ENCODE results near the gene RAB9B. TPM values are rescaled to one million over a fixed set of nuclear protein-coding genes. Genes with fewer than 3 reads are reported as not detected.

RAB9B gene
- total RNA-seq, 1 experiment from 2014 or later: 0.22 TPM

DNA sequence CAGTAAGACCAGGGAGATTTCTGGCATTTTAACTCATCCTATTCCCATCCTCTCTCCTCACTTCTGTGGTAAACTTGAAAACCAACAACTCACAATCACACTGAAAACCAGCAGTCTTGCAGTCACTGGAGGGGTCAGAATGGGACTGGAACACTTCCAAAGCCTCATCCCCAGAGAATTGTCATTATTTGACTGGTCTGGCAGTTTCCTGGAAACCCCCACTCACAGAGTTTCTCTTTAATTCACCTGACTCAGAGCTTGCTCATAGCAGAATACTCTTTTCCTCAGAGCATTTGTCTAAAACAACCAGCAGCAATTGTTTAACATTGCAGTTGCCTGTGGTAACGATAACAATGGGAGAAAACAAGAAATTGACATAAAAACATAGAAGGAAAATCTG, 7.3 kb upstream of the RAB9B start:
- H3K9me3 Mint-ChIP-seq: no peaks in the 10 kb centered on the region
- ChIA-PET POLR2A (no interaction called here), CTCF (no interaction called here)
- no peak for DNase-seq (ENCODE audit: low spot score)
- H3K27me3 Mint-ChIP-seq (ENCODE audit: low read depth): peaks cover 47% of the 10 kb centered on the region
- TF ChIP-seq, protein P1, sequence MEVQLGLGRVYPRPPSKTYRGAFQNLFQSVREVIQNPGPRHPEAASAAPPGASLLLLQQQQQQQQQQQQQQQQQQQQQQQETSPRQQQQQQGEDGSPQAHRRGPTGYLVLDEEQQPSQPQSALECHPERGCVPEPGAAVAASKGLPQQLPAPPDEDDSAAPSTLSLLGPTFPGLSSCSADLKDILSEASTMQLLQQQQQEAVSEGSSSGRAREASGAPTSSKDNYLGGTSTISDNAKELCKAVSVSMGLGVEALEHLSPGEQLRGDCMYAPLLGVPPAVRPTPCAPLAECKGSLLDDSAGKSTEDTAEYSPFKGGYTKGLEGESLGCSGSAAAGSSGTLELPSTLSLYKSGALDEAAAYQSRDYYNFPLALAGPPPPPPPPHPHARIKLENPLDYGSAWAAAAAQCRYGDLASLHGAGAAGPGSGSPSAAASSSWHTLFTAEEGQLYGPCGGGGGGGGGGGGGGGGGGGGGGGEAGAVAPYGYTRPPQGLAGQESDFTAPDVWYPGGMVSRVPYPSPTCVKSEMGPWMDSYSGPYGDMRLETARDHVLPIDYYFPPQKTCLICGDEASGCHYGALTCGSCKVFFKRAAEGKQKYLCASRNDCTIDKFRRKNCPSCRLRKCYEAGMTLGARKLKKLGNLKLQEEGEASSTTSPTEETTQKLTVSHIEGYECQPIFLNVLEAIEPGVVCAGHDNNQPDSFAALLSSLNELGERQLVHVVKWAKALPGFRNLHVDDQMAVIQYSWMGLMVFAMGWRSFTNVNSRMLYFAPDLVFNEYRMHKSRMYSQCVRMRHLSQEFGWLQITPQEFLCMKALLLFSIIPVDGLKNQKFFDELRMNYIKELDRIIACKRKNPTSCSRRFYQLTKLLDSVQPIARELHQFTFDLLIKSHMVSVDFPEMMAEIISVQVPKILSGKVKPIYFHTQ (CRISPR knock-in tag; IDR thresholded peaks at IDR 0.05): no peak
- TF ChIP-seq, protein P2, sequence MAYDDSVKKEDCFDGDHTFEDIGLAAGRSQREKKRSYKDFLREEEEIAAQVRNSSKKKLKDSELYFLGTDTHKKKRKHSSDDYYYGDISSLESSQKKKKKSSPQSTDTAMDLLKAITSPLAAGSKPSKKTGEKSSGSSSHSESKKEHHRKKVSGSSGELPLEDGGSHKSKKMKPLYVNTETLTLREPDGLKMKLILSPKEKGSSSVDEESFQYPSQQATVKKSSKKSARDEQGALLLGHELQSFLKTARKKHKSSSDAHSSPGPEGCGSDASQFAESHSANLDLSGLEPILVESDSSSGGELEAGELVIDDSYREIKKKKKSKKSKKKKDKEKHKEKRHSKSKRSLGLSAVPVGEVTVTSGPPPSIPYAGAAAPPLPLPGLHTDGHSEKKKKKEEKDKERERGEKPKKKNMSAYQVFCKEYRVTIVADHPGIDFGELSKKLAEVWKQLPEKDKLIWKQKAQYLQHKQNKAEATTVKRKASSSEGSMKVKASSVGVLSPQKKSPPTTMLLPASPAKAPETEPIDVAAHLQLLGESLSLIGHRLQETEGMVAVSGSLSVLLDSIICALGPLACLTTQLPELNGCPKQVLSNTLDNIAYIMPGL (CRISPR knock-in tag; IDR thresholded peaks at IDR 0.05): no peak
- TF ChIP-seq ZNF121 (CRISPR knock-in tag; IDR thresholded peaks at IDR 0.05) (no peak), FOXP1 (CRISPR knock-in tag; IDR thresholded peaks at IDR 0.05; ENCODE audit: borderline replicate concordance) (no peak), CREB1 (CRISPR knock-in tag; IDR thresholded peaks at IDR 0.05) (no peak), RORB (CRISPR knock-in tag; IDR thresholded peaks at IDR 0.05) (no peak), SOX15 (CRISPR knock-in tag; IDR thresholded peaks at IDR 0.05) (no peak), SMAD4 (CRISPR knock-in tag; IDR thresholded peaks at IDR 0.05) (no peak), NFATC4 (CRISPR knock-in tag; IDR thresholded peaks at IDR 0.05) (no peak), ETV6 (CRISPR knock-in tag; IDR thresholded peaks at IDR 0.05) (no peak), ATF1 (CRISPR knock-in tag; IDR thresholded peaks at IDR 0.05) (no peak), CREM (CRISPR knock-in tag; IDR thresholded peaks at IDR 0.05) (no peak)
- TF ChIP-seq, protein P3, sequence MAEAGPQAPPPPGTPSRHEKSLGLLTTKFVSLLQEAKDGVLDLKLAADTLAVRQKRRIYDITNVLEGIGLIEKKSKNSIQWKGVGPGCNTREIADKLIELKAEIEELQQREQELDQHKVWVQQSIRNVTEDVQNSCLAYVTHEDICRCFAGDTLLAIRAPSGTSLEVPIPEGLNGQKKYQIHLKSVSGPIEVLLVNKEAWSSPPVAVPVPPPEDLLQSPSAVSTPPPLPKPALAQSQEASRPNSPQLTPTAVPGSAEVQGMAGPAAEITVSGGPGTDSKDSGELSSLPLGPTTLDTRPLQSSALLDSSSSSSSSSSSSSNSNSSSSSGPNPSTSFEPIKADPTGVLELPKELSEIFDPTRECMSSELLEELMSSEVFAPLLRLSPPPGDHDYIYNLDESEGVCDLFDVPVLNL (CRISPR knock-in tag; IDR thresholded peaks at IDR 0.05; ENCODE audit: borderline replicate concordance, low read depth): no peak
- TF ChIP-seq, protein P4, sequence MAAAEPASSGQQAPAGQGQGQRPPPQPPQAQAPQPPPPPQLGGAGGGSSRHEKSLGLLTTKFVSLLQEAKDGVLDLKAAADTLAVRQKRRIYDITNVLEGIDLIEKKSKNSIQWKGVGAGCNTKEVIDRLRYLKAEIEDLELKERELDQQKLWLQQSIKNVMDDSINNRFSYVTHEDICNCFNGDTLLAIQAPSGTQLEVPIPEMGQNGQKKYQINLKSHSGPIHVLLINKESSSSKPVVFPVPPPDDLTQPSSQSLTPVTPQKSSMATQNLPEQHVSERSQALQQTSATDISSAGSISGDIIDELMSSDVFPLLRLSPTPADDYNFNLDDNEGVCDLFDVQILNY (CRISPR knock-in tag; IDR thresholded peaks at IDR 0.05): no peak
- TF ChIP-seq, protein P5, sequence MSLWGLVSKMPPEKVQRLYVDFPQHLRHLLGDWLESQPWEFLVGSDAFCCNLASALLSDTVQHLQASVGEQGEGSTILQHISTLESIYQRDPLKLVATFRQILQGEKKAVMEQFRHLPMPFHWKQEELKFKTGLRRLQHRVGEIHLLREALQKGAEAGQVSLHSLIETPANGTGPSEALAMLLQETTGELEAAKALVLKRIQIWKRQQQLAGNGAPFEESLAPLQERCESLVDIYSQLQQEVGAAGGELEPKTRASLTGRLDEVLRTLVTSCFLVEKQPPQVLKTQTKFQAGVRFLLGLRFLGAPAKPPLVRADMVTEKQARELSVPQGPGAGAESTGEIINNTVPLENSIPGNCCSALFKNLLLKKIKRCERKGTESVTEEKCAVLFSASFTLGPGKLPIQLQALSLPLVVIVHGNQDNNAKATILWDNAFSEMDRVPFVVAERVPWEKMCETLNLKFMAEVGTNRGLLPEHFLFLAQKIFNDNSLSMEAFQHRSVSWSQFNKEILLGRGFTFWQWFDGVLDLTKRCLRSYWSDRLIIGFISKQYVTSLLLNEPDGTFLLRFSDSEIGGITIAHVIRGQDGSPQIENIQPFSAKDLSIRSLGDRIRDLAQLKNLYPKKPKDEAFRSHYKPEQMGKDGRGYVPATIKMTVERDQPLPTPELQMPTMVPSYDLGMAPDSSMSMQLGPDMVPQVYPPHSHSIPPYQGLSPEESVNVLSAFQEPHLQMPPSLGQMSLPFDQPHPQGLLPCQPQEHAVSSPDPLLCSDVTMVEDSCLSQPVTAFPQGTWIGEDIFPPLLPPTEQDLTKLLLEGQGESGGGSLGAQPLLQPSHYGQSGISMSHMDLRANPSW (CRISPR knock-in tag; conservative IDR thresholded peaks at IDR 0.05; ENCODE audit: low read depth): no peak
- TF ChIP-seq, protein P6, sequence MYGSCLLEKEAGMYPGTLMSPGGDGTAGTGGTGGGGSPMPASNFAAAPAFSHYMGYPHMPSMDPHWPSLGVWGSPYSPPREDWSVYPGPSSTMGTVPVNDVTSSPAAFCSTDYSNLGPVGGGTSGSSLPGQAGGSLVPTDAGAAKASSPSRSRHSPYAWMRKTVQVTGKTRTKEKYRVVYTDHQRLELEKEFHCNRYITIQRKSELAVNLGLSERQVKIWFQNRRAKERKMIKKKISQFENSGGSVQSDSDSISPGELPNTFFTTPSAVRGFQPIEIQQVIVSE (CRISPR knock-in tag; IDR thresholded peaks at IDR 0.05; ENCODE audit: borderline replicate concordance): no peak
- TF ChIP-seq, protein P7, sequence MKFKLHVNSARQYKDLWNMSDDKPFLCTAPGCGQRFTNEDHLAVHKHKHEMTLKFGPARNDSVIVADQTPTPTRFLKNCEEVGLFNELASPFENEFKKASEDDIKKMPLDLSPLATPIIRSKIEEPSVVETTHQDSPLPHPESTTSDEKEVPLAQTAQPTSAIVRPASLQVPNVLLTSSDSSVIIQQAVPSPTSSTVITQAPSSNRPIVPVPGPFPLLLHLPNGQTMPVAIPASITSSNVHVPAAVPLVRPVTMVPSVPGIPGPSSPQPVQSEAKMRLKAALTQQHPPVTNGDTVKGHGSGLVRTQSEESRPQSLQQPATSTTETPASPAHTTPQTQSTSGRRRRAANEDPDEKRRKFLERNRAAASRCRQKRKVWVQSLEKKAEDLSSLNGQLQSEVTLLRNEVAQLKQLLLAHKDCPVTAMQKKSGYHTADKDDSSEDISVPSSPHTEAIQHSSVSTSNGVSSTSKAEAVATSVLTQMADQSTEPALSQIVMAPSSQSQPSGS (CRISPR knock-in tag; IDR thresholded peaks at IDR 0.05; ENCODE audit: borderline replicate concordance, low read depth): no peak
- TF ChIP-seq, protein P8, sequence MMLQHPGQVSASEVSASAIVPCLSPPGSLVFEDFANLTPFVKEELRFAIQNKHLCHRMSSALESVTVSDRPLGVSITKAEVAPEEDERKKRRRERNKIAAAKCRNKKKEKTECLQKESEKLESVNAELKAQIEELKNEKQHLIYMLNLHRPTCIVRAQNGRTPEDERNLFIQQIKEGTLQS (CRISPR knock-in tag; conservative IDR thresholded peaks at IDR 0.05): no peak
- no peak overlapping the region for H3K4me3 Mint-ChIP-seq
- ATAC-seq: no peak
- no peak overlapping the region for H3K27ac Mint-ChIP-seq
- no peaks in the 10 kb centered on the region for H3K4me1 Mint-ChIP-seq
- no peaks in the 10 kb centered on the region for H3K36me3 Mint-ChIP-seq

Data from WTC11 (cell line).